HG02588 (cell line): ENCODE data around the gene RTN4IP1.

Experiments used
- ATAC-seq: cut with Tn5 transposase; IDR thresholded peaks from one replicate; pipeline ENCODE4 v1.9.1; 2021; ENCODE audit warnings: mild to moderate bottlenecking, moderate library complexity; ENCODE audit not compliant: unreplicated experiment

RTN4IP1 gene

GRCh38 chr6:106525107-106525881 lies 104.0 kb downstream of the RTN4IP1 start:
- no peak for ATAC-seq

DNA sequence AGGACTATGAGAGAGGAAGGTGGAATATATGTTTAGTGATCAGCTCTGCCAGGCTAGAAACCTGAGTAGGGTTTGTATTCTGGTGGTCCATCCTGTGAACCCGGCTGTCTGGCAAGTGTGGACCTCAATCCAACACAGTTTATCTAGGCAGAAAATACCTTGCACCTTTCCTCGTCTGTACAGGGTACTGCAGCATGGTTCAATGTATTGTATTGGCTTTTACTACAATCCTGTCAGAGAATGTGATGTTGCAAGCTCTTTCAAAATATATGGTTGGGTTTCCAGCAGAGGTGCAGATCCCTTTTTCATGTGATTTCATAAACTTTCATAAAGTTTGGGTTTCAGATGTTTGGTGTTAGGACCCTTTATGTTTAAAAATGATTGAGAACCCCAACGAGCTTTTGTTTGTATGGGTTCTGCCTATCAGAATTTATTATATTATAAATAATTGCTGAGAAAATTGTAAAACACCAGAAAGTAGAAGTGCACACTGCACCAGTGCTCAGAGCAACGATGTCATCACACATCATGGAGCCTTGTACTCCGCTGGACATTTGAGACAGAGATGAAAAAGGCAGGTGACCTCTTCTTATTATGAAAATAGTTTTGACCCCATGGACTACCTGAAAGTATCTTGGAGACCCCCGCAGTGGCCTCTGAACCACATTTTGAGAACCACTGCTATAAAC lies 106.6 kb downstream of the RTN4IP1 start:
- ATAC-seq = no peak
